ENCODE results near the gene KIF16B. TPM values are rescaled to one million over a fixed set of nuclear protein-coding genes. Genes with fewer than 3 reads are reported as not detected.

KIF16B gene
- total RNA-seq, 4 donors from 2014 or later: 16.6 to 29.6 (median 20.2) TPM

GRCh38 chr20:16385462-16385861 is 187.8 kb downstream of the KIF16B start:
- no peaks in the 10 kb centered on the region for H3K27me3 ChIP-seq
- no peak for TF ChIP-seq POLR2A (IDR thresholded peaks at IDR 0.05)
- H3K36me3 ChIP-seq: peaks cover 0 to 79% (median 0%) of the 10 kb centered on the region in 3 donors
- WGBS, 2 donors: 88 to 100% methylated on average over 4 of the region's 4 CpGs
- no peak overlapping the region for H3K4me3 ChIP-seq
- H3K4me1 ChIP-seq: no peaks in the 10 kb centered on the region
- intact Hi-C loops (cut with DNase I): no loop called here
- no peak for DNase-seq
- H3K27ac ChIP-seq: no peak overlapping the region
- H3K9me3 ChIP-seq: no peaks in the 10 kb centered on the region

- Histone ChIP-seq H3K9me3 (no peaks in the 10 kb centered on the region), H3K27ac (no peak overlapping the region), H3K4me1 (no peaks in the 10 kb centered on the region), H3K36me3 (peaks cover 0 to 86% (median 0%) of the 10 kb centered on the region in 3 donors), H3K4me3 (no peak overlapping the region), H3K27me3 (no peaks in the 10 kb centered on the region)
- intact Hi-C loops (cut with DNase I): no loop called here
- 43 to 59% methylated on average over 2 of the region's 2 CpGs for WGBS, 2 donors
- TF ChIP-seq POLR2A (IDR thresholded peaks at IDR 0.05): no peak
- TF ChIP-seq, protein P1, sequence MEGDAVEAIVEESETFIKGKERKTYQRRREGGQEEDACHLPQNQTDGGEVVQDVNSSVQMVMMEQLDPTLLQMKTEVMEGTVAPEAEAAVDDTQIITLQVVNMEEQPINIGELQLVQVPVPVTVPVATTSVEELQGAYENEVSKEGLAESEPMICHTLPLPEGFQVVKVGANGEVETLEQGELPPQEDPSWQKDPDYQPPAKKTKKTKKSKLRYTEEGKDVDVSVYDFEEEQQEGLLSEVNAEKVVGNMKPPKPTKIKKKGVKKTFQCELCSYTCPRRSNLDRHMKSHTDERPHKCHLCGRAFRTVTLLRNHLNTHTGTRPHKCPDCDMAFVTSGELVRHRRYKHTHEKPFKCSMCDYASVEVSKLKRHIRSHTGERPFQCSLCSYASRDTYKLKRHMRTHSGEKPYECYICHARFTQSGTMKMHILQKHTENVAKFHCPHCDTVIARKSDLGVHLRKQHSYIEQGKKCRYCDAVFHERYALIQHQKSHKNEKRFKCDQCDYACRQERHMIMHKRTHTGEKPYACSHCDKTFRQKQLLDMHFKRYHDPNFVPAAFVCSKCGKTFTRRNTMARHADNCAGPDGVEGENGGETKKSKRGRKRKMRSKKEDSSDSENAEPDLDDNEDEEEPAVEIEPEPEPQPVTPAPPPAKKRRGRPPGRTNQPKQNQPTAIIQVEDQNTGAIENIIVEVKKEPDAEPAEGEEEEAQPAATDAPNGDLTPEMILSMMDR (IDR thresholded peaks at IDR 0.05): no peak
- no peak for DNase-seq
These were observed 191.8 kb downstream of the KIF16B start for GRCh38 chr20:16381444-16381843.

DNA sequence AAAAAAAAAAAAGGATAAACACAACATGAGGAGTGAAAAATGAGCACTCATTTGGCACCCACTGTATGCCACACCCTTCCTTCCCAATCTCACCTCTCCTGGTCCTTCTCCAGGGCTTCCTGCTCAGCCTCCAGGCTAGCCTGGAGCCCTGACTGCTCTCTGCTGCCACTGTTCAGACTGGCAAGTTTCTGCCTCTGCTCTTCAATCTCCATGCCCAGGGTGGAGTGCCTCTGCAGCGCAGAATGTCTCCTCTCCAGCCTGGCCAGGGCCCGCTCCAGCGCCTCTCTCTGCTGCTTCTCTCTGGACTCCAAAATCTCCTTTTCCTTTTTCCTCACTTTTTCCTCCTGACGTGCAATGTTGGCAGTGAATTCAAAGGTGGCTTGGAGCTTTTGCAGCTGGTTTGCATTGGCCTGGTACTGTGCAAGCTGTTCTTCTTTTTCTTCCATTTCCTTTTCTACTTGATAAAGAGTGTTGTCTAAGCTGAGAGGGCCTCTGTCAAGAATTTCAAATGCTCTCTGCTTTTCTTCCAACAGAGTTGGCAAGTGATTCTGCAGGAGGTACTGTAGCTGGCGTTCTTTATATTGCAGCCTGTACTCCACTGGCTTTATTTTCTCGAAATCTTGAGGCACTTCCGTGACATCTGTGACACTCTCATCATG is 194.4 kb downstream of the KIF16B start:
- DNase-seq: no peak
- TF ChIP-seq, protein P1 (IDR thresholded peaks at IDR 0.05): no peak
- no peak for TF ChIP-seq POLR2A (IDR thresholded peaks at IDR 0.05)
- Histone ChIP-seq H3K4me1 (no peaks in the 10 kb centered on the region), H3K9me3 (no peaks in the 10 kb centered on the region), H3K27ac (no peak overlapping the region), H3K4me3 (no peak overlapping the region), H3K27me3 (no peaks in the 10 kb centered on the region), H3K36me3 (peaks cover 0 to 86% (median 0%) of the 10 kb centered on the region in 3 donors)
- 84 to 90% methylated on average over 5 to 7 of the region's 7 CpGs for WGBS, 2 donors
- intact Hi-C loops (cut with DNase I): loop anchor here (10.0 kb wide), 1 partner anchor 64 kb away; no protein-coding TSS in a partner anchor

- Histone ChIP-seq H3K9me3 (no peaks in the 10 kb centered on the region), H3K27me3 (no peaks in the 10 kb centered on the region), H3K4me3 (no peak overlapping the region), H3K27ac (no peak overlapping the region), H3K4me1 (no peaks in the 10 kb centered on the region), H3K36me3 (peaks cover 0 to 87% (median 0%) of the 10 kb centered on the region in 3 donors)
- no peak for DNase-seq
- WGBS, 2 donors: 91 to 96% methylated on average over 1 of the region's 1 CpG
- TF ChIP-seq, protein P1 (IDR thresholded peaks at IDR 0.05): no peak
- TF ChIP-seq POLR2A (IDR thresholded peaks at IDR 0.05): no peak
- intact Hi-C loops (cut with DNase I): loop anchor here (10.0 kb wide), 1 partner anchor 63 kb away; no protein-coding TSS in a partner anchor
These were observed 195.1 kb downstream of the KIF16B start for GRCh38 chr20:16378122-16378521.

DNA sequence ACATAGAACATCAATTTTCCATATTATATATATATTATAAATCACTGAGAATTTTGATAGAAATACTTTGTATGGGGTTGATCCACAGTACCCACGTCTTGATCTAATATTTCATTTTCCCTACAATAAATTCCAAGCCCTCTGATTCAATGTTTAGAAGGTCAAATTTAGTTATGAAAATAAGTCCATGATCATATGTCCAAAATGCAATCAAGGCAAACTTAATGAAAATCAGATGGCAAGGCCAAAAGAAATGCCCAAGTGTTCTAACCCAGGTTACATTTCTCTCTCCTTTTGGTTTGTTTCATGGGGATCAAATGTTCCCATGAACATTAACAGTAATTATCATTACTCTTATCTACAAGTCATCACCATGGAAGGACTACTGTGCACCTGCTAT is 203.8 kb downstream of the KIF16B start:
- Histone ChIP-seq H3K4me1 (no peaks in the 10 kb centered on the region), H3K9me3 (no peaks in the 10 kb centered on the region), H3K27me3 (no peaks in the 10 kb centered on the region), H3K4me3 (no peak overlapping the region), H3K27ac (no peak overlapping the region), H3K36me3 (peaks cover 0 to 96% (median 0%) of the 10 kb centered on the region in 3 donors)
- intact Hi-C loops (cut with DNase I): no loop called here
- DNase-seq: no peak
- WGBS, 2 donors: 79 to 95% methylated on average over 1 of the region's 1 CpG
- TF ChIP-seq, protein P1 (IDR thresholded peaks at IDR 0.05): no peak
- TF ChIP-seq POLR2A (IDR thresholded peaks at IDR 0.05): no peak
